IPS-11a (cell line): ENCODE measurements around the gene GOLIM4.
"Not testable (repeated sequence)": the region's sequence is repeated elsewhere in the genome, so short reads cannot be mapped to it uniquely, and the experiment has no call there.

Source experiments
- H3K4me3 ChIP-seq: one replicate; pipeline ENCODE4 v1.5.1; 2013; ENCODE audit warnings: low read depth, low read length, control low read depth

Gene GOLIM4

DNA sequence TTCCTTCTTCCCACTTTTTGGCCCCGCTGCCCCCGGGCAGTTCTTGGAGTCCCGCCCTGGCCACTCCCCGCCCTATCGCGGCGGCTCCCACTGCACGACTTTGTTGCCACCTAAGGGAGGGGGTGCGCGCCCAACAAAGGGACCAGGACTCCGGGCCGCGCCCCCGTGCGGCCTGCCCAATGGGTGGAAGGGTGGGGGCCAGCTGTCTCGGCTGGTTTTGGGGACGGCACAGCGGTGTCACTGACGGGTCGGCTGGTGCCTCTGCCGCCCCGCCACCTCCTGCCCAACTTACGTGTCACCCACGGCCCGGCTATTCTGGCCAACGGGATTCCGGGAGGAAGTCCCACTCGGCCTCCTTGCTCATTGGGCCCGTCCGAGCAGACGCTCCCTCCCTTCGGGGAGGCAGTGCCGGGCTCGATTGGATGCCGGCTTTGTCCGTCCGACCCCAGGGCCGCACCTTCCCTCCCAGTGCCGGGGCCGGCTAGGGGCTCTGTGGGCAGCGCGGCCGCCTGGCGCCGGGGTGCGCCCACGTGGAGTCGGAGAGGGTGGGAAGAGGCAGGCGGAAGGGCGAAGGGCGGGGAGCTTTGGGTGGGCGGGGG is at the start of gene GOLIM4:
GOLIM4 (minus strand) TSS at position 314 of the 599 bp plus-strand sequence. CDS start 639 bp downstream, outside the sequence.
- H3K4me3 ChIP-seq, result peak within 1 kb of the TSS; percentile 85

- H3K4me3 ChIP-seq, result no peak overlapping the region
These were observed 45.8 kb upstream of the GOLIM4 start for GRCh38 chr3:168141405-168141998.

GRCh38 chr3:168139947-168140346 is 44.2 kb upstream of the GOLIM4 start:
- H3K4me3 ChIP-seq, result no peak overlapping the region

DNA sequence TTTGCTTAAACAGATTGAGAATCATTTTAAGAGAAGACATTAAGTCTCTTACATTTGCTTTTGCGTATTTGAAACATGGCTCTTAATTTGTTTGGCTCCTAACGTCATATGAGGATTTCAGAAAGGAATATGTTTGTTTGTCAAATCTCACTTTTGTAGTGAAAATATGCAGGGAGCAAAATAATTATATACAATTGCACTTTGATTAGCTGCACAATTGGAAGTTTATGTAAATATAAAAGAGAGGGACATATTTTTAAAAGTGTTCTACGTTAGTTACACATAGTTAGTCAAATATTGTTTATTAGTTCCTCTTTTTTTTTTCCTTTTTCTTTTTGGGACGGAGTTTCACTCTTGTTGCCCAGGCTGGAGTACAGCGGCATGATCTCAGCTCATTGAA is 42.7 kb upstream of the GOLIM4 start:
- H3K4me3 ChIP-seq, result no peak overlapping the region

GRCh38 chr3:168134931-168135330 is 39.2 kb upstream of the GOLIM4 start:
- H3K4me3 ChIP-seq, result no peak overlapping the region

- not testable (repeated sequence) for H3K4me3 ChIP-seq
These were observed 34.5 kb upstream of the GOLIM4 start for GRCh38 chr3:168130250-168130649.

DNA sequence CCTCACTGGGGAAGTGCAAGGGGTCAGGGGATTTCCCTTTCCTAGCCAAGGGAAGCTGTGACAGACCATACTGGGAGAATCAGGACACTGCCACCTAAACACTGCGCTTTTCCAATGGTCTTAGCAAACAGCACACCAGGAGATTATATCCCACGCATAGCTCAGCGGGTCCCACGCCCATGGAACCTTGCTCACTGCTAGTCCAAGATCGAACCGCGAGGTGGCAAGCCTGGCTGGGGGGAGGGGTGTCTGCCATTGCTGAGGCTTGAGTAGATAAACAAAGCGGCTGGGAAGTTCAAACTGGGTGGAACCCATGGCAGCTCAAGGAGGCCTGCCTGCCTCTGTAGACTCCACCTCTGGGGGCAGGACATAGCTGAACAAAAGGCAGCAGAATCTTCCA is 32.7 kb upstream of the GOLIM4 start:
- not testable (repeated sequence) for H3K4me3 ChIP-seq

- no peak overlapping the region for H3K4me3 ChIP-seq
These were observed 31.7 kb upstream of the GOLIM4 start for GRCh38 chr3:168127466-168127865.

DNA sequence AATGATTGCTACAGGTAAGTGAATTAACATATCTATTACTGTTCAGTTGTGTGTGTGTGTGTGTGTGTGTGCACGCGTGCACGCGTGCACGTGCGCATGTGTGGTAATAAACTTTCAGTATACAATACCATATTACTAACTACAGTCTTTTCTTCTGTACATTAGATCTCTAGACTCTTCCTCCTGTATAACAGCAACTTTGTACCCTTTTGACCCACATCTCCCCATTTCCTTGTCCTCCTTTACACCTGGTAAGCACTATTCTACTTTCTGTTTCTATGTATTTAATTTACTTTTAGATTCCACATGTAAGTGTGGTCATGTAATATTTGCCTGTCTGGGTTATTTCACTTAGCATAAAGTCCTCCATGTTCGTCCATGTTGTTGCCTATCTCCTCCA is 29.1 kb upstream of the GOLIM4 start:
- no peak overlapping the region for H3K4me3 ChIP-seq

GRCh38 chr3:168124291-168124690 is 28.6 kb upstream of the GOLIM4 start:
- no peak overlapping the region for H3K4me3 ChIP-seq

- H3K4me3 ChIP-seq, result no peak overlapping the region
These were observed 27.8 kb upstream of the GOLIM4 start for GRCh38 chr3:168123201-168124176.

- H3K4me3 ChIP-seq, result no peak overlapping the region
These were observed 25.7 kb upstream of the GOLIM4 start for GRCh38 chr3:168121184-168122017.

GRCh38 chr3:168117853-168118313 is 22.2 kb upstream of the GOLIM4 start:
- no peak overlapping the region for H3K4me3 ChIP-seq

DNA sequence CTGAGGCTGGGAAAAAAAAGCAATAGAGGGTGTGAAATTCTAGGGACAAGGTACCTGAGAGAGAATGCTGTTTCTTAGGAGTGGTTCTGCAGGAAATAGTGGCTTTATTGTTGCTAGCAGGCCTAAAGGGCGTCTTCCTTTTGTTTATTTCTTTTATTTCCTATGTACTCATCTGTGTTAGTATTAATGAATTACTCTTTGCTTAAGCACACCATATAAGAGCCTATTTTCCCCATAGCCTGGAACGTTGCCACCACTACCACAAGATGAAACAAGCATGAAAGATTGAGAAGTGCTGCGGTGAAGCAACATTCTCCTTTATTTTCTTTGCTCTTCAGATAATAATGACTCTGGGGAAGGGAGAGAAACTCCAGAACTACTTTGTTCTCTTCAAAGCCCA is 21.3 kb upstream of the GOLIM4 start:
- no peak overlapping the region for H3K4me3 ChIP-seq

DNA sequence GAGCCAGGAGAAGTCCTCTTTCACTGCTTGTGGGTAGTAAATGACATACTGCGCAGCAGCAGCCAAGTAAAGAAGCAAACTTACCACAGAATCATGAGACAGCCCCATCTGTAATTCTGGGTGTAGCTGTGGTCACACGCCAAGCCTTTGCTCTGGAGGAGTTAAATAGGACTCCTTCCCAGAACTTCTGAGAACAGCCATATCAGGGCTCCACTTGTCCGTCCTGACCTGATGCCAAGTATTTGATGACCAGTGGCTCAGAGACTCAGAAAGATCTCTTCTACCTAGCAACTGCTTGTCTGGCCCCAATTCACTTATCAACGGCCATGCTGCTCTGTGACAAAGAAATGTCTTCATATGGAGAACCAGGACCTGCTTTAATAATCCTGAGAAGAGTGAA is 20.6 kb upstream of the GOLIM4 start:
- H3K4me3 ChIP-seq, result no peak overlapping the region

DNA sequence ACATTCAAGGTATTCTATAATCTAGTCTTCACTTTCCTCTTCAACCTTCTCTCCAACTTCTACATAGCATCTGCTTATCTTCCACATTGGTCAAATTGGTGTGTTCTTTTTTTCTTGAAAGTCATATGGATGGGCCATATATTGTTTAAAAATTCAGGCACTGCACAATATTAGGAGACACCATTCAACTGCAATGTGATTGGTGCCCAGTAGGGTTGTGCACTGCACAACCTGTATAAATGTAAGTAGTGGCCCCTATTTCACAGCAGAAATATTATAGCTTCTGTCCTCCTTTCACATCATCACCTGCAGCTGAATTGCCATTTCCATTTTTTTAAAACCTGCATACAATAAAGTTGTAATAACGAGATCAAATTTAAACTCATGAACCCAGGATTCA is 18.1 kb upstream of the GOLIM4 start:
- no peak overlapping the region for H3K4me3 ChIP-seq

- no peak overlapping the region for H3K4me3 ChIP-seq
These were observed 17.2 kb upstream of the GOLIM4 start for GRCh38 chr3:168112894-168113293.

- no peak overlapping the region for H3K4me3 ChIP-seq
These were observed 8.6 kb upstream of the GOLIM4 start for GRCh38 chr3:168104361-168104760.

DNA sequence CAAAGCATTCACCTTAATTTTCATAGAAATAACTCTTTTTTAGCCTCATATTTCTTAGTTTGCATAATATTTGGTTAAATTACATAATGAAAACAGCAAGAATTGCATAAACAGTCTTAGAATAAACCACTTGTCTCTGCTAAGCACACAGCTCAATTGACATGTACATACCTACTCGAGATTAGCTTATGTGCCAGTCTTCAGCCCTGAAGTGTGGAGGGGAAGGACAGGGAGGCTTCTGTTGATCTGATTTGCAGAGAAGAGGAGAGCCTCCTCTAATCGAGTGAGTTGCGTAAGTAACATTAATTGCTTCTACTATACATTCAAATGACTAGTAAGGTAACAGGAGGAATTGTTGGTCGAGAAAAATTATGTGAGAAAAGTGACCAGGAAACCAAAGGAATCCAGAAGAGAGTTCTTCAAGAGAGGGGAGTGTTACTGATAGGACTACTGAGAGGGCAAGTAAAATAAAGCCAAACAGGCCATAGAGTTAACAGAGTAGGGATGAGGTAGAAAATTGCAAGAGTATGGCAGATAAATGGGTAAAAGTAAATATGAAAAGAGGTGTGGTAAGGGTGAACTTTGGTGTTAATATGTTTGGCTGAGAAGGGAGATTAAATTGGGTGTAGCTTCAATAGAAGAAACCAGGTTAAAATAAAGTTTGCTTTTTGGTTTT is 7.1 kb upstream of the GOLIM4 start:
- no peak overlapping the region for H3K4me3 ChIP-seq

GRCh38 chr3:168100777-168101492 is 5.2 kb upstream of the GOLIM4 start:
- H3K4me3 ChIP-seq, result no peak overlapping the region
